HL-60 (cell line): ENCODE data around the gene MAGEF1.
A peak's percentile ranks its signal among the peaks of the same experiment; 100 is the strongest.
"Not testable (repeated sequence)": the region's sequence is repeated elsewhere in the genome, so short reads cannot be mapped to it uniquely, and the experiment has no call there.

ENCODE experiments used
- DNase-seq, 2 experiments: peaks; one replicate each; pipeline ENCODE4 v3.0.0-alpha.2; 2010 to 2020; ENCODE audit warnings: low read depth in 1 of 2, low spot score in 1 of 2
- H3K27ac ChIP-seq: fragments of 250-450 bp; sonication (Bioruptor Pico); replicated peaks from 2 replicates; pipeline ENCODE4 v1.5.1; 2020; ENCODE audit warnings: mild to moderate bottlenecking, moderate library complexity
- H3K27me3 ChIP-seq: fragments of 250-450 bp; sonication (Bioruptor Pico); 2 replicates; pipeline ENCODE4 v1.5.1; 2021; ENCODE audit warnings: mild to moderate bottlenecking, moderate library complexity; ENCODE audit not compliant: insufficient read depth, poor library complexity, severe bottlenecking
- H3K4me3 ChIP-seq: replicated peaks from 2 replicates; pipeline ENCODE4 v1.5.1; 2011; ENCODE audit warnings: mild to moderate bottlenecking, control low read depth, low read length; ENCODE audit not compliant: insufficient read depth
- CTCF ChIP-seq: IDR thresholded peaks from one replicate; pipeline ENCODE4 v1.5.1; 2011; ENCODE audit warnings: low read length, control low read depth, inconsistent platforms; ENCODE audit not compliant: insufficient read depth
- GABPA ChIP-seq: IDR thresholded peaks from 2 replicates; pipeline ENCODE4 v1.6.1; 2012; ENCODE audit warnings: low read depth
- POLR2AphosphoS5 ChIP-seq: IDR thresholded peaks from 2 replicates; pipeline ENCODE4 v1.6.1; 2012; ENCODE audit warnings: low read depth
- REST ChIP-seq: IDR thresholded peaks from 2 replicates; pipeline ENCODE4 v1.6.1; 2012; ENCODE audit warnings: low read depth; ENCODE audit not compliant: insufficient replicate concordance
- SPI1 ChIP-seq: IDR thresholded peaks from 2 replicates; pipeline ENCODE4 v1.6.1; 2012; ENCODE audit warnings: low read depth, mild to moderate bottlenecking, borderline replicate concordance

Gene MAGEF1

DNA sequence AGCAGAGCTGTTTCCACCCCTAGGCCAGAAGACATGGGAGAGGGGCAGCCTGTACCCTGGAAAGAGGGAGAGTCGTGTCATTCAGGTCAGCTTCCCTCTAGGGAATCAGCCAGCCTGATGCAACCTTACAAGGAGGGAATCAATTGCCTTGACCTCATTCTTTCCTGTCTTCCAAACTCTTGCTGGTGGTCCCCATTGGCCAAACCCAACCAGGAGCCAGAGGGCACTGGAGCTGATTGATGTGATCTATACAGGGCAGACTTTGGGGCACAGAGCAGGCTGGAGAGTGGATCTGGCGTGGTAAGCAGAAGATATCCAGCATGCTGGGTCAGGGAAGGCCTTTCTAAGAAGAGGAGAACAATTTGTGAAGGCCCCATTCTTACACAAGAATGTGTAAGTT, 19.1 kb upstream of the MAGEF1 start:
- Histone ChIP-seq H3K27me3 (no peaks in the 10 kb centered on the region), H3K4me3 (no peak overlapping the region), H3K27ac (no peak overlapping the region)
- no peak for TF ChIP-seq CTCF
- TF ChIP-seq POLR2AphosphoS5: no peak
- TF ChIP-seq SPI1: no peak
- TF ChIP-seq GABPA: no peak
- TF ChIP-seq REST: no peak
- DNase-seq: no peak

DNA sequence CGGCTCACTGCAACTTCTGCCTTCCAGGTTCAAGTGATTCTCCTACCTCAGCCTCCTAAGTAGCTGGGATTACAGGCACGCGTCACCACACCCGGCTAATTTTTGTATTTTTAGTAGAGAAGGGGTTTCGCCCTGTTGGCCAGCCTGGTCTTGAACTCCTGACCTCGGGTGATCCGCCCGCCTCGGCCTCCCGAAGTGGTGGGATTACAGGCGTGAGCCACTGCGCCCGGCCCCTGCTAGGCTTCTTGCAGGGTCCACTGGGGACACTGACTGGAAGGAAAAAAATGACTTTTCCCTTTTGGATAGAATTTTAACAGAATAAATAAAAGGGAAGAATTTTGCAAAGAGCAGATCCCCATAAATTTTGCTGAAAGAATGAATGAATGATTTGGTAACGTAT, 17.3 kb upstream of the MAGEF1 start:
- not testable (repeated sequence) for H3K27ac ChIP-seq, H3K4me3 ChIP-seq, H3K27me3 ChIP-seq, DNase-seq

DNA sequence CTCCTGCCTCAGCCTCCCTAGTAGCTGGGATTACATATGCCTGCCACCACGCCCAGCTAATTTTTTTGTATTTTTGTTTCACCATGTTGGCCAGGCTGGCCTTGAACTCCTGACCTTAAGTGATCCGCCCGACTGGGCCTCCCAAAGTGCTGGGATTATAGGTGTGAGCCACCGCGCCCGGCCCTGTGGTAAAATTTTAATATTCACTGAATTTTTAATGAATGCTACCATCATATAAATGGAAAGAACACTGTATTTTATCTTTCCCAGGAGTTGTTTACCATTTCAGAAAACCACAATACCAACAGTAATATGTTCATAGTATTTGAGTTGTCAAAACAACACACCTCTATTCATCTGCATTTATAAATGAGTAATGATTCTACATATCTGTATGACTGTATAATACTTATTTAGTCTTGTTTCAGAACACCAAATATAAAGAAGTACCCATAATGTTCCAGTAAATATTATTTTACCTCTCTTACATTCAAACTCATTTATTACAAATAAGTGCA, 16.2 kb upstream of the MAGEF1 start:
- TF ChIP-seq SPI1 (no peak), POLR2AphosphoS5 (no peak), CTCF (no peak), GABPA (no peak), REST (no peak)
- Histone ChIP-seq H3K27ac (no peak overlapping the region), H3K4me3 (no peak overlapping the region), H3K27me3 (no peaks in the 10 kb centered on the region)
- DNase-seq: no peak

DNA sequence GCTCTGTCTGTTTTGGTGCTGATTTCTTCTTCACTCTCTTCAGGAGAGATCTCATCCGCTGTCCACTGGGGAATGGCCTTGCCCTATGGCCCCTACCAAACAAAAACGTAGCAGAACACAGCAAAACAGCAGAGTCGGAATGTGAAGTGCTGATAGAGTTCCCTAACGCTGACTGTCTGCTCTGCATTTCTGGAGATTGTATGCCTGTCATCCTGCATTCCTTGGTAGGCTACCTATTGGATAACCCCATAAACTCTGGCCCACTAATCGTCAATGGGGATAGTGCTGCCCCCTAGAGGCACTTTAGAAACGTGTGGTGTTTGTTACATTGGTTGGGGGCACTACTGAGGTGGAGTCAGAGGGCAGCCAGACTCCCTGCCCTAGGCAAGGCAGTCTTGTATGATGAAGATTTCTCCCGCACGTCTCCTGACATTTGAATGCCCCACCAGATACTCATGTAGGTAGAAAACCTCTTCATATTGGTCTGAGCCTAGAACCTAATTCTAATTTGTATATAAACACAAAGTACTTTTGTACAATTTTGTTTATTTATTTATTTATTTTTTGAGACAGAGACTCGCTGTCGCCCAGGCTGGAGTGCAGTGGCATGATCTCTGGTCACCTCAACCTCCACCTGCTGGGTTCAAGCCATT, 15.6 kb upstream of the MAGEF1 start:
- Histone ChIP-seq H3K27ac (no peak overlapping the region), H3K27me3 (no peaks in the 10 kb centered on the region), H3K4me3 (no peak overlapping the region)
- peak; percentile 41 for TF ChIP-seq CTCF
- TF ChIP-seq POLR2AphosphoS5: no peak
- no peak for TF ChIP-seq GABPA
- DNase-seq: peak in 1 of 2 experiments; percentile 57
